ENCODE data around the gene ILK.

- no peak for TF ChIP-seq CTCF (IDR thresholded peaks at IDR 0.05)
- no peak for TF ChIP-seq EZH2 (IDR thresholded peaks at IDR 0.05)
- TF ChIP-seq EZH2phosphoT487 (IDR thresholded peaks at IDR 0.05): no peak
Observed at GRCh38 chr11:6571434-6572008, 32.1 kb upstream of the ILK start.
